WERI-Rb-1 (cell line): Measurements from ENCODE around the gene CRTC1.

Experiments used
- DNase-seq: peaks from one replicate; pipeline ENCODE4 v3.0.0-alpha.2; 2020
- H3K27ac ChIP-seq: fragments of 250-450 bp; sonication (Bioruptor Pico); 2 replicates; pipeline ENCODE4 v1.5.1; 2020; ENCODE audit warnings: mild to moderate bottlenecking, moderate library complexity
- H3K27me3 ChIP-seq: fragments of 250-450 bp; sonication (Bioruptor Pico); 2 replicates; pipeline ENCODE4 v1.5.1; 2021; ENCODE audit warnings: mild to moderate bottlenecking, low read depth, moderate library complexity; ENCODE audit not compliant: insufficient read depth, severe bottlenecking
- H3K36me3 ChIP-seq: fragments of 250-450 bp; sonication (Bioruptor Pico); 2 replicates; pipeline ENCODE4 v1.5.1; 2020; ENCODE audit warnings: mild to moderate bottlenecking, moderate library complexity
- H3K4me3 ChIP-seq: 2 replicates; pipeline ENCODE4 v1.5.1; 2011; ENCODE audit warnings: low read depth, mild to moderate bottlenecking, control low read depth, low read length
- H3K9me3 ChIP-seq: fragments of 250-450 bp; sonication (Bioruptor Pico); 2 replicates; pipeline ENCODE4 v1.5.1; 2021; ENCODE audit warnings: mild to moderate bottlenecking, moderate library complexity; ENCODE audit not compliant: severe bottlenecking
- CTCF ChIP-seq: IDR thresholded peaks from 2 replicates; pipeline ENCODE4 v1.5.1; 2011; ENCODE audit warnings: low read depth, mild to moderate bottlenecking, control low read depth, inconsistent platforms, low read length

Gene CRTC1

DNA sequence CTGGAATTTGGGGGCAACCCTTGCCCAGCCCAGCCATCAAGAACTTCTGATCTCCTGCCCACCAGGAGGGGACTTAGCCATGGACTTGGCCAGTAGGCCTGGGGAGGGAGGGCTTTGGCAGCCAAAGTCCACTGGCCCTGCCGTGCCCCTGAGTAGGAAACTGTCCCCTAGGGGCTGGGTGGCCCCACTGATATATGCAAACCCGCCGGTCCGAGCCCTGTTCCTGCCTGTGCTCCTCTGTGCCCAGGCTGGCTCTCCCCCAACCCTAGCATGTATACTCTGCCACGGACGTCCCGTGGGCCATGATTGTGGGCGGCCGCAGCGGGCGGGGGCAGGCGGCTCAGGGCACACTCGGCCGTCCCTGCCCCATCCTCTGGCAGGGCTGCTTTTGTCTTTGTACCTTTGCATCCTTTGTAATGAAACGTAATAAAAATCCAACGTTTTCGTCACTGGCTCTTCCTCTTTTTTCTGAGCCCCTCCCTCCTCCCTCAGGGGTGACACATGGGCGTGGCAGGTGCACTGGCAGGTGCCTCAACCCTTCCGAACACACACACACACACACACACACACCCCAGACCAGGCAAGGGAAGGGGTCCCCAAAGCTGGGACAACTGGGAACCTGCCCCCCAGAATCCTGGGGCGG lies 98.5 kb downstream of the CRTC1 start:
- DNase-seq = no peak
- H3K4me3 ChIP-seq = no peak overlapping the region
- no peak for TF ChIP-seq CTCF
- no peak overlapping the region for H3K27ac ChIP-seq
- no peaks in the 10 kb centered on the region for H3K9me3 ChIP-seq
- no peaks in the 10 kb centered on the region for H3K36me3 ChIP-seq
- no peaks in the 10 kb centered on the region for H3K27me3 ChIP-seq

GRCh38 chr19:18782559-18783225 lies 99.2 kb downstream of the CRTC1 start:
- Histone ChIP-seq H3K36me3 (no peaks in the 10 kb centered on the region), H3K9me3 (no peaks in the 10 kb centered on the region), H3K27ac (no peak overlapping the region), H3K4me3 (no peak overlapping the region), H3K27me3 (no peaks in the 10 kb centered on the region)
- TF ChIP-seq CTCF = no peak
- DNase-seq = no peak

DNA sequence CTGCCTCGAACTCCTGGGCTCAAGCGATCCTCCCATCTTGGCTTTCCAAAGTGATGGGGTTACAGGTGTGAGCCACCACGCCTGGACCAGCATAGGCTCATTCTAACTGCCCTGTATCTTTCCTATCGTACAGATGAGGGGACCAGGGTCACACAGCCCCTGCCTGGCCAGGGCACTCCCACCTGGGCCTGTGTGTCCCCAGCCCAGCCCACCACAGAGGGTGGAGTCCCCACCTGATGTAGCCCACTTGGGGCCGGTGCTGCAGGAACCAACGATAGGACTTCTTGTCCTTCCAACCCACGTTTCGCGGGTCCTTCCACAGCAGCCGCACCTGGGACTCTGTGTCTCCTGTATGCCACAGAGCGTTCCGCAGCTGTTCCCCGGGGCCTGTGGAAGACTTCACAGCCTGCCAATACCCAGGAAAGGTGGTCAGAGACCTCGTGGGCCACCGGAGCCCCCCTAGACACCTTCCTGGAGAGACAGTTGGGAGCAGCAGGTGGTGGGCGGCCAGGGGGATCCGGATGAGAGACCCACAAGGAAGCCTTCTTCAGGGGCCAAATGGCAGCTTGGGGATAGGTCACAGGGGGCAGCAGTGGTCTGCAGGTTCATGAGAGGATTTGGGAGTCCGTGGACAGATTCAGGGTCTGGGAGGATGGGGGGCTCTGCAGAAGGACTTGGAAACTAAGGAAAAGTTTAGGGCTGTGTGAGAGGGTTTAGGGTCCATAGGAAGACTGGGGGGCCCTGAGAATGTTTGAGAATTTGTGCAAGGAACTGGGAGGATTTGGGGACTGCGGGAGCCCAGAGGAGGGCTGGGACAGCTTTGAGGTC lies 100.7 kb downstream of the CRTC1 start:
- no peak for DNase-seq
- Histone ChIP-seq H3K9me3 (peaks cover 2% of the 10 kb centered on the region), H3K27me3 (peaks cover 14% of the 10 kb centered on the region), H3K27ac (no peak overlapping the region), H3K36me3 (no peaks in the 10 kb centered on the region), H3K4me3 (no peak overlapping the region)
- TF ChIP-seq CTCF = no peak

DNA sequence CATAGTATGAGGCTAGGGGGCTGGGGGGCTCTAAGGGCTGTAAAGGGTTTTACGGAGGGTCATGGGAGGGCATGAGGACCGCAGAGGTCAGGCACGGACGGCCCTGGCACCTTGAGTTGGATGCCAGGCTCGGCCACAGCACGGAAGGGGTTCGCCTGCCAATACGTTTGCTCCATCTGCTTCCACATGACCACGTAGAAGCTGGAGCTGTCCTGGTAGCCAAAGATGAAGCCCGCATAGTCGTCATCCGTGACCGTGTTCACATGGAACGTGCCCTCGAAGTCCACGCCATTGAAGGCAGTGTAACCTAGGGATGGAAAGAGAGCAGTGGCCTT lies 101.3 kb downstream of the CRTC1 start:
- TF ChIP-seq CTCF = no peak
- DNase-seq = no peak
- Histone ChIP-seq H3K27ac (no peak overlapping the region), H3K27me3 (peaks cover 19% of the 10 kb centered on the region), H3K36me3 (no peaks in the 10 kb centered on the region), H3K9me3 (peaks cover 2% of the 10 kb centered on the region), H3K4me3 (no peak overlapping the region)

DNA sequence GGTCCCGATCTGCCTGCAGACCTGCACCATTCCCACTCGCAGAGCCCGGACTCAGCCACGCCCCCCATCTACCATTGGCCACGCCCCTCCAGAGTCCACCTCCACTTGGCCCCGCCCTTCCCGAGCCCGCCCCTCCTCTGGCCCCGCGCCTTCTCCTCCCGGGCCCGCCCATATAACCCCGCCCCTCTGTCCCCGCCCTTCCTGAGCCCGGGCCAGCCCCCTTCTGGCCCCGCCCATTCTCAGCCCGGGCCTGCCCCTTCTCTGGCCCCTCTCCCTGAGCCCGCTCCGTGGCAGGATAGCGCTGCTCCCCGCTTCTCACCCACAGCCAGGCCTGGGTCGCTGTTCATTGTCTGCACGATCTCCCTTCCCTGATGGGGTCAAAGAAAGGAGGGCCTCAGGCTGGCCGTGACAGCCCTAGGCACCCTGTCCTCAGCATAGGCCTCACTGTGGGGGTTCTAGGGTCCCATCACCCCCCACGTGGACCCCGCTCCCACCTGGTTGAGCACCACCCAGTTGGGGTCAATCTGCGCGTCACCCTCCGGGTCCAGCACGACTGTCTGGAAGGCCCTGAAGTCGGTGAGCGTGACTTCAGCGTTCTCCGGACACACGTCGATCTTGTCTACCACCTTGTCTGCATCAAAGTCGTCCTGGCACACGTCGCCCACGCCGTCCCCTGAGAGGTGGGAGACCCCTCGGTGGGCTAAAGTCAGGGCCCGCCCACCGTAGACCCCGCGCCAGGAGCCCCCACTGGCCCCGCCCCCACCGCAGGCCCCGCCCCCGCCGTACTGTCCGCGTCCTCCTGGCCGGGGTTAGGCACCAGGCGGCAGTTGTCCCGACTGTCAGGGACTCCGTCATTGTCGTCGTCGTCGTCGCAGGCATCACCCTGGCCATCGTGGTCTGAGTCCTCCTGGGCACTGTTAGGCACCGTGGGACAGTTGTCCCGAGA lies 102.0 kb downstream of the CRTC1 start:
- no peak overlapping the region for H3K4me3 ChIP-seq
- peak; percentile 89 for DNase-seq
- no peaks in the 10 kb centered on the region for H3K36me3 ChIP-seq
- peaks cover 26% of the 10 kb centered on the region for H3K27me3 ChIP-seq
- H3K27ac ChIP-seq = no peak overlapping the region
- TF ChIP-seq CTCF = no peak
- peaks cover 2% of the 10 kb centered on the region for H3K9me3 ChIP-seq
